Activated CD4-positive, alpha-beta T cell treated with anti-CD3 and anti-CD28 coated beads, Interleukin-2, amount 50 U/mL, for 24 hours (primary cell): ENCODE data around the gene SUMO2.
"Not testable (repeated sequence)": the region's sequence is repeated elsewhere in the genome, so short reads cannot be mapped to it uniquely, and the experiment has no call there.

Source experiments
- DNase-seq, 2 donors: peaks; one replicate each; pipeline ENCODE4 v3.0.0-alpha.2; 2020; ENCODE audit warnings: low read depth in 1 of 2, low spot score in 1 of 2

SUMO2 gene

DNA sequence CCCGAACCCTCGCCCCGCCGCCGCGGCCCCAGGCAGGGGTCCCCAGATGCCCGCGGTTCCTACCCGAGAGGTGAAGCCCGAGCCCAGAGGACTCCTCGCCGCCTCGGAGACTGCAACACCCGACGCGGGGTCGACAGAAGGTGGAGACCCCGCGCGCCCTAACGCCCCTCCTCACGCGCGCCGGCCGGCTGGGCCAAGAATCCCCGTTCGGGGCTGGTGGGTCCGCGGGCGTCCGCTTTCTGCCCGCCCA lies 515 bp downstream of the SUMO2 start:
- peak in 1 of 2 donors; percentile 22 for DNase-seq

DNA sequence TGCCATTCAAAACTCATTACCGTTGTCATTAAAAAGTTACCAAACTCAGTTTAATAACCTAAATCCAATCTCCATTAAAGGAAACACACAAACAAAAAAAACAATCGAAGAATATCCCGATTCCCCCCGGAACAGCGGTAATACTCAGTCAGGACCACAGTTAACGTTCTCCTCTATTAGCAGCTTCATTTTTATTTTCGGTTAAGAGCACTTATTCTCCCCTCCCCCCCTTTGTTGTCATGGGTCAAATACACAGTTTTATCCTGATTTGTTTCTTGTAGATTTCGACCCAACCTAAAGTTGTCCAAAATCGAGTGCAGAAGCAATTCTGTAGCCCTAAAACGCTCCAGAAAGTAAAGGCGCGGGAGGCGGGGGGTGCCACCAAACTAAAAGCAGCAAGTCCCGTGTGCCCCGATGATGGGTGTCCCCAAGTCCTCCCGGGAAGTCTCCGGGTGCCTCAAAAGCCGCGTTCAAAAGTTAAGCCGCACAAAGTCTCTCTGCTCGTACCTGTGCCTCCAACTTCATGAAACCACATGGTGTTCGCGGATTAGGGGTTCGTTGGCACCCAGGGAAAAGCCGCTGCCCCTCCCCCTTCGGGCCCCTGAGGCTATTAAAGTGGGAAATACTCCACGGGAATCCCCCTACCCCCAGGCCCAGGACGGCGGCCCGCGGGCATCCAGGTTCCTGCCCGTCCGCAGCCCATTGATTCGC lies 996 bp downstream of the SUMO2 start:
- DNase-seq = peak in 1 of 2 donors; percentile 25

DNA sequence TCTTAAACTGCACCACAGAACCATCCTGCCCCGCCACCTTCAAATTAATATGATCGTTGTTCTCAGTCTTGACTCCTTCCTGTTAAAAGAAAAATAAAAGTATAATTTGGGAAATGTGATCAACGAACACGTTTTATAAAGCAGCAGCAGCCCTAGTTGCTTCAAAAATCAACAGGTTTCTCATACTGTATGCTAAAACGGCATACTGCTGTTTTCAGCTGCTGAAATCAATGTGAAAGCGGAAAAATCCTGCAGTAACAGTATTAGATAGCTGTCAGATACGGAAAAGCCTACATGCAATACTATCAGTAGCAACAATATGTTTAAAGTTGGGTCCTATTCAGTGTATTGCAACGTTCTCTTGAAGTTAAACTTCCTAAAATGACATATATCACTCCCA lies 1.6 kb downstream of the SUMO2 start:
- no peak for DNase-seq

DNA sequence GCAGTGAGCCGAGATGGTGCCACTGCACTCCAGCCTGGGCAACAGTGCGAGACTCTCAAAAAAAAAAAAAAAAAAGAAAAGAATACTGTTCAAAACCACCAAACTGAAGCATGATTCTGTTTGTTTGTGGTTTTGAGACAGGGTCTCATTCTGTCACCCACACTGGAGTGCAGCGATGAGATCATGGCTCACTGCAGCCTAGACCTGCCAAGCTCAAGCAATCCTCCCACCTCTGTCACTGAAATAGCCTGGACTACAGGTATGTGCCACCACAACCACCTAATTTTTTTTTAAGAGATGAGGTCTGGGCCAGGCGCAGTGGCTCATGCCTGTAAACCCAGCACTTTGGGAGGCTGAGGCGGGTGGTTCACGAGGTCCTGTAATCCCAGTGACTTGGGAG lies 4.3 kb downstream of the SUMO2 start:
- no peak for DNase-seq

DNA sequence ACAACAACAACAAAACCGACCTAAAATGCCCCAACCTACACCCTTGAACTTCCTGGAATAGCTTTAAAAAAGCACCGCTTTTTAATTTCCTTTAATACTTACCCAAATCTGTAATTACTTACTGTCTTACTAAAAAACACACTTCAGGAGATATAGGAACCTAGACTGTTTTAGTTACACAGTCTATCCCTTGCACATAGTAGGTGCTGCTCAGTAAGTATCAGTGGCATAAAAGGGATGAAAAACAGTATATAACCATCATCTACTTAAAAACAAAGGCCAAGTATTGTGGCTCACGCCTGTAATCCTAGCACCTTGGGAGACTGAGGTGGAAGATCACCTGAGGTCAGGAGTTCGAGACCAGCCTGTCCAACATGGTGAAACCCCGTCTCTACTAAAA lies 6.1 kb downstream of the SUMO2 start:
- no peak for DNase-seq

DNA sequence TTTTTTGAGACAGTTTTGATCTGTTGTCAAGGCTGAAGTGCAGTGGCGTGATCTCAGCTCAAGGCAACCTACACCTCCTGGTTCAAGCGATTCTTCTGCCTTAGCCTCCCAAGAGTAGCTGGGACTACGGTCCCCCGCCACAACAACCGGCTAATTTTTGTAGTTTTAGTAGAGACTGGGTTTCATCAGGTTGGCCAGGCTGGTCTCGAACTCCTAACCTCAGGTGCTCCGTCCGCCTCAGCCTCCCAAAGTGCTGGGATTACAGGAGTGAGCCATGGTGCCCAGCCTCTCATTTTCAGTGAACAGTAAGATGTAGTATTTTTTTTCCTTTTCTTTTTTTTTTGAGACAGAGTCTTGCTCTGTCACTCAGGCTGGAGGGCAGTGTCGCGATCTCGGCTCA lies 7.8 kb downstream of the SUMO2 start:
- DNase-seq = no peak

DNA sequence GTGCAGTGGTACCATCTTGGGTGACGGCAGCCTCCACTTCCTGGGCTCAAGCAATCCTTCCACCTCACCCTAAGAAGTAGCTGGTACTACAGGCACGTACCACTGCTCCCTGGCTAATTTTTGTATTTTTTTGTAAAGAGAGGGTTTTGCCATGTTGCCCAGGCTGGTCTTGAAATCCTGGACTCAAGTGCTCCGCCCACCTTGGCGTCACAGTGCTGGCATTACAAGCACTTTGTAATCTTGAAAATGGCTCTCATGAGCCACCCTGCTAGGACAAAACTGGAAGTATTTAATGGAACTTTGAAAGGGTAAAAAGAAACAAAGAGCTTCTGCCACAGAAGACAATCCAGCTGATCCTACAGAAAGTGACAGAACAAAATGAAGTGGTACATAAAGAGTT lies 9.2 kb downstream of the SUMO2 start:
- DNase-seq = no peak

DNA sequence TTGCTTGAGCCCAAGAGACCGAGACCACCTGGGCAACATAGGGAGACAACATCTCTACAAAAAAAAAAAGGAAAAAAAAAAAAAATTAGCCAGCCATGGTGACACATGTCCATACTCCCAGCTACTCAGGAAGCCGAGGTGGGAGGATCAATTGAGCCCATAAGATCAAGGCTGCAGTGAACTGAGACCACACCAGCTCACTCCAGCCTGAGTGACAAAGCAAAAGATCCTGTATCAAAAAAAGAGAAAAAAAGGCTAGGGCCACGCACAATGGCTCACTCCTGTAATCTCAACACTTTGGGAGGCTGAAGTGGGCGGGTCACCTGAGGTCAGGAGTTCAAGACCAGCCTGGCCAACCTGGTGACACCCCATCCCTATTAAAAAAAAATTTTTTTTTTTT lies 13.8 kb downstream of the SUMO2 start:
- no peak for DNase-seq

DNA sequence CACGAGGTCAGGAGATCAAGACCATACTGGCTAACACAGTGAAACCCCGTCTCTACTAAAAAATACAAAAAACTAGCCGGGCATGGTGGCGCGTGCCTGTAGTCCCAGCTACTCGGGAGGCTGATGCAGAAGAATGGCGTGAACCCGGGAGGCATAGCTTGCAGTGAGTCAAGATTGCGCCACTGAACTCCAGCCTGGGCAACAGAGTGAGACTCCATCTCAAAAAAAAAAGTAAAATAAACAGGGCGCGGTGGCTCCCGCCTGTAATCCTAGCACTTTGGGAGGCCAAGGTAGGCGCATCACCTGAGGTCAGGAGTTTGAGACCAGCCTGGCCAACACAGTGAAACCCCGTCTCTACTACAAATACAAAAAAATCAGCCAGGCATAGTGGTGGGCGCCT lies 18.2 kb downstream of the SUMO2 start:
- DNase-seq = not testable (repeated sequence)

DNA sequence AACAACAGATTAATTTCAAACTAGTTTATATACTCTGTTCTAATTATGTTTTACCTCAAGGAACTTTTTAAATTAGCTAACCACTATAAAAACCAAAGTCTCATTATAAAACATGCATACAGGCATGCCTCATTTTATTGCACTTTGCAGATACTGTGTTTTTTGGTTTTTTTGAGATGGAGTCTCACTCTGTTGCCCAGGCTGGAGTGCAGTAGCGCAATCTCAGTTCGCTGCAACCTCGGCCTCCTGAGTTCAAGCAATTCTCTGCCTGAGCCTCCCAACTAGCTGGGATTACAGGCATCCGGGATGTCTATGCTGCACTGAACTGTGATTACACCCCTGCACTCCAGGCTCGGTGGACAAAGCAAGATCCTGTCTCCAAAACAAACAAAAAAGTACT lies 19.7 kb downstream of the SUMO2 start:
- DNase-seq = no peak

DNA sequence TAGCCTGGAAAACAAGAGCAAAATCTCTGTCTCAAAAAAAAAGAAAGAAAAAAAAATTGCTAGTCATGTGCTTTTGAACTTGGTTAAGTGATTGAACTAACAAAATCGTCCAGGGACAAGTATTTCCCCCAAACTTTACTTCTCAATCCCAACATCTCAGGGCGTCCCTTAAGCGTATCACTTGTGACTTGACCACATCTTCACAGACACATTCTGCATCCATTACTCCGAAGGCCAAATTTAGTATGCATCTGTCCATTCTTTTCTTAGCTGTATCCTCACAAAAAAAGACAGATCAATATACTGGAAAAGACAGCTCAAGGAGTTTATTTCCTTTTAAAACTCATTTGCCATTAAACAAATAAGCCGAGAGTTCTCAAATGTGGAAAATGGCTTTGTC lies 22.5 kb downstream of the SUMO2 start:
- no peak for DNase-seq

DNA sequence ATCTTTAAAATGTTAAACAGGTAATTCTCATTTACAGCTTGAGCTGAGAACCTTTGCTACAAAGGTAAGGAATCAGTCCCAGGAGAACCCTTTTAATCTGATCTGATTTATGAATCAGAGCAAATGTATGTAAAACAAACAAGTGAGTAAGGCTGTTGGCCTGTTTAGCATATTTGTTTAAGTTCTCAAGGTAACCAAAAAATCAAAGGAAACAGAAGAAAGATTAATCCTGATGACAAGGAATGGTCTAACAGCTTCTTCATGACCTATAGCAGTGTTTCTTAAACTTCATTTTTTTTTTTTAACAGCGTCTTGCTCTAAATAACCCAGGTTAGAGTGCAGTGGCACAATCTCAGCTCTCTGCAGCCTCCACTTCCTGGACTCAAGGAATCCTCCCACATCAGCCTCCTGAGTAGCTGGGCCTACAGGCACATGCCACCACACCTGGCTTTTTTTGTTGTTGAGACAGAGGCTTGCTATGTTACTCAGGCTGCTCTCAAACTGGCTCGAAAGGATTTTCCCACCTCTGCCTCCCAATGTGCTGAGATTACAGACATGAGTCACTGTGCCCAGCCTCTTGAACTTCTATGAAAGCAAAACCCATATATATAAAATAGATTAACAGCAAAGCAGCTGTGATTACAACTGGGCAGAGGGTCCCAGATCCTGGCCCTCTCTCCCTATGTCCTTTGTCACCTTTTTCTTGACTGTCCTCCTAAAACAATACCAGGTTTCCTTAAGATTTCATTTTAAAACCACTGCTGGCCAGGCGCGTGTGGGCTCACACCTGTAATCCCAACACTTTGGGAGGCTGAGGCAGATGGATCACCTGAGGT lies 23.3 kb downstream of the SUMO2 start:
- DNase-seq = no peak

DNA sequence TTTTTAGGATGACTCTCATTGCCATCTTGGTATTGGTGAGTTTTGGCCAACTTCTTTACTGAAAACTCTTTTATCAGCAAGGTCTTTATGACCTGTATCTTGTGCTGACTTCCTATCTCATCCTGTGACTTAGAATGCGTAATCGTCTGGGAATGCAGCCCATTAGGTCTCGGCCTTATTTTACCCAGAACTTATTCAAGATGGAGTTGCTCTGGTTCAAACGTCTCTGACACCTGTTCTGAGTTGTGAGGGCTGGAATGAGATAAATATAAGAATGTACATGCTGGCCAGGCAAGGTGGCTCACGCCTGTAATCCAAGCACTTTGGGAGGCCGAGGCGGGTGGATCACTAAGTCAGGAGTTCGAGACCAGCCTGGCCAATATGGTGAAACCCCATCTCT lies 24.3 kb downstream of the SUMO2 start:
- not testable (repeated sequence) for DNase-seq

DNA sequence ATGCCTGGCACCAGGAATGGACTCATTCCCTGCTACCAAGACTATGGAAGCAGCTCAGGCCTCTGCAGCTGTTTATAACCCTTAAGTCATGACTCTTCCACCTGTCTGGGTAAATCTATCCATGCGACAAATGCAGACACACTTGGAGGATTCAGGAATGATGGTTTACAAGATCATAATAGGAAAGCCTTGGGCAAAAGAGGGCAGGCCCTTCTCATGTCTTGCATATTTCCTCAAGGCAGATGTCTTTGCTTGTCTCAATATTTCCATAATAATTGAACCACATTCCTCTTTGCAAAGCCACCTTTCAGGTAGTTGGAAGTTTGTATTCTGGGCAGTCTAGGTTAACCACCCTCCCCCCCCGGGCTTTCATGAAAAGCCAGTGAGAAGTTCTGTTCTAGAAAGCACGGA lies 27.6 kb downstream of the SUMO2 start:
- DNase-seq = no peak

DNA sequence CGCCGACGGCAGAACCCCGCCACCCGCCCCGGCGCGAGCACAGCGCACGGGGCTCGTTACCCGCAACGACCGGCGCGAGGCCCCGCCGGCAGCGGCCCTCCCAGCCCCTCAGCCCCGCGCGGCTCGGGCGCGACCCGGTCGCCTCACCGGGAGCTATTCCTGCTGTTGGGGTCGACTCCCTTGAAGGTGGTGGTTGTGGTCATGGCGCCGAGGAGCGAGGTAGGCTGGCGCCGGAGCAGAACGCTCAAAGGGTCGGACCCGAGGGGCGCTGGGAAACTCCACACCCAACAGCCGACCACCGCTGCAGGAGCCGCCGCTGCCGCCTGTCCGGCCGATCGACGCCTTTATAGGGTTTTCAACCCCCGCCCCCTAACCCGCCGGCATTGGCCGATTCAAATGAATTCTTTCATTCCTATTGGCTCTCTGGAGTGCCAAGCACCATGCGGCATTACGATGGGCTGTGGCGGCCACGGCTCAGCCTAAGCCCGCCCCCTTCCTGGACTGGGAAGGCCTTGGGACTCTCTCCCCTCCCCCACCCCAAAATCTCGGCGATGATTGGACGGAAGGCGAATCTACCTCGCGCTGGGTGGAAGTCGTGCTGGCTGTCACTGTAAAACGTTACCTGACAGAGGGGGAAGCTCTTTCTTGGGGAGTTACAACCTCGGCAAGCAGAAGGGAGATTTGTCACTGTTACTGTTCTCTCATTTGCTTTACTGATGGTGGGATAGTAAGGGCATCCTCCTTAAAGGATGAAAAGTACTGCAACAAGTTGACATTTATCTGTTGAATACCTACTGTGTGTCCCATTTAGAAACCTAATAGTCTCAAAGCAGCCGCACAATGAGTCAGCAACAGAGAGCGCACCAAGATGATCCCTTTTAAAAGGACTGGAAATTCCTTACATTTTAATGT lies 28.3 kb downstream of the SUMO2 start, which contains the start of gene JPT1:
Gene JPT1, minus strand, starts transcription at position 318 of the 912 bp plus-strand sequence. Its CDS starts 115 bp downstream, at position 203.
- DNase-seq = peak; percentile 87 to 99

DNA sequence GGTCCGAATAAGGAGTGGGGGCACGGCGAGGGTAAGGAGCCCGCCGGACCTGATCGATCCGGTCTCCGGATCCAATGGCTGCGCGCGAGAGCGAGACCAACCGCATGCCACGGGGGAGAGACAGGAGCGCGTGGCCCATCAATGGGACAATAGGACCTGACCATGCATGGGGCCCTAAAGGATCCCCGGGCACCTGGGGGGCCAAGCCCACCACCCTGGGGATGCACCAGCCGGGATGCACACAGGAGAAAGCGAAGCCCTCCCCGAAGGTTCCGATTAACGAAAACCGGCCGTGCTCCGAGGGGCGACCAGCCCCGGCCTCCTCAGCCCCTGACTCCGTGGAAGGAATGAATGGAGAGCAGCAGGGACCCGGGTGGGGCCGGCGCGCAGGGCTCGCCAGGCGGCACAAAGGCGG lies 29.0 kb downstream of the SUMO2 start:
- DNase-seq = no peak

DNA sequence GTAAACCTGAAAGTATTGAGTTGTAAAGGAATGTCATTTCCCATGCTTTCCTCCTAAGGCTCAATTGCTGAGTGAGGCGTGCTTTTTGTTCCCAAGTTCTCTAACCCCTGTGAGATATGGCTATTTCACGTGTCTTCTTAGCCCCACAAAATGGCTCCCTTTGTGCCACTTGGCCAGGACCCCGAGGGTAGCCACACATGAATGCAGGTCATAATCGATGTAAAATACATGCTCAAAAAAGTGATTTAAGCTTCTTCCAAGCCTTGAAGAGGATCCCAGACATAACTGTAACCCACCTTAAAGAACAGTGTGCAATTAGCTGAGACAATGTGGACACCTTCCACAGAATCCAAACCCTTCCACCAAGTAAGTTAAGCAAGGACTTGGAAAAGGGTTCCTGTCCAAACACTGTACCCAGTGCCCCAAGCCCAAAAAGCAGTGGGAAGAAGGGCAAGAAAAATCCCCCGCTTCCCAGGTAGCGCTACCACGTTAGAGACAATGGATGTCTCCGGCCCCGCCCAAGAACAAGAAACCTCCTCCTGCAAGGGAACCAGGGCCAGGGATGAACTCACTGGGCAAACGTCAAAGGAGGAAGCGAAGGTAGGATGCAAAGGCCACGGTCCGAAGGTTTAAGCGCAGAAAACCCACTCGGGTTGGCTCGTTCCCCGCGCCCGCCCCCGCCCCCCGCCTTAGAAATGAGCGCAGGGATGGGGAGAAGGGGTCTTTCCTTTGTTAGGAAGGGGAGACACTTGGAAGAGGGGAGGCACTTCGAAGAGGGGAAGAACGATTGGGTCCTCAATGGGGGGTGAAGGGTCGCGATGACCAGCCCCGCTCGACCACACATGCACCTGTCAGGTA lies 29.6 kb downstream of the SUMO2 start:
- no peak for DNase-seq

DNA sequence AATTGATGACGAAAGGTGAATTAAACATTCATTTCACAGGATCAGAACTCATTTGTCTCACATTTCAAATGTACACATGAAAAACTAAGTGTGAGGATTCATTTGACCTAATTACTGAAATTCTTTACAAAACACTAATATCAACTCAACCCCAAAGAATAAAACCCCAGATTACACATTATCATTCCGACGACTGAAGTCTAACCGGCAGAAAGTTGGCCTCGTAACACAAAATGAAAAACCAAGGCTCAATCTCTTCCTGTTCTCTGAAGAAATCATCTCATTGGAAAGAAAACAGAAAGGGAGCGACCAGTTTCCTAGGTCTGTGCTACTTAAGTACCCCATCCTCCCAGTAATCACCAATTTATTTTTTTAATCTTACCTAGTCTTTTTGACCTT lies 30.2 kb downstream of the SUMO2 start:
- DNase-seq = no peak

DNA sequence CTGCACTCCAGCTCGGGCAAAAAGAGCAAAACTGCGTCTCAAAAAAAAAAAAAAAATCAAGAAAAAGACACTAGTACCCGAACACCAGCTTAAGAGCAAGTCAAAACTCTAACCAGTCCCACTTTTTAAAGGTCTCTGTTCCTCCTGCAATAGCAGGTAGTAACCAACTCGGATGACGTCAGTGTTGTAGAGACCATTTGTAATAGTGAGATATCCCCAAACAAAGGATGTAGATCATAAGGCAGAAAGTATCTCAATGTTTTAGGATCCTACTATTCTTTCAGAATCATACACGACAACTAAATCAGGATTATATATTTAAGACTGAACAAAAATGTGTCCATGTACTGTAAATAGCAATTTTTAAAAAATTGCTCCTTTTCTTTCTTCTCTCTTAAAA lies 30.8 kb downstream of the SUMO2 start:
- no peak for DNase-seq

DNA sequence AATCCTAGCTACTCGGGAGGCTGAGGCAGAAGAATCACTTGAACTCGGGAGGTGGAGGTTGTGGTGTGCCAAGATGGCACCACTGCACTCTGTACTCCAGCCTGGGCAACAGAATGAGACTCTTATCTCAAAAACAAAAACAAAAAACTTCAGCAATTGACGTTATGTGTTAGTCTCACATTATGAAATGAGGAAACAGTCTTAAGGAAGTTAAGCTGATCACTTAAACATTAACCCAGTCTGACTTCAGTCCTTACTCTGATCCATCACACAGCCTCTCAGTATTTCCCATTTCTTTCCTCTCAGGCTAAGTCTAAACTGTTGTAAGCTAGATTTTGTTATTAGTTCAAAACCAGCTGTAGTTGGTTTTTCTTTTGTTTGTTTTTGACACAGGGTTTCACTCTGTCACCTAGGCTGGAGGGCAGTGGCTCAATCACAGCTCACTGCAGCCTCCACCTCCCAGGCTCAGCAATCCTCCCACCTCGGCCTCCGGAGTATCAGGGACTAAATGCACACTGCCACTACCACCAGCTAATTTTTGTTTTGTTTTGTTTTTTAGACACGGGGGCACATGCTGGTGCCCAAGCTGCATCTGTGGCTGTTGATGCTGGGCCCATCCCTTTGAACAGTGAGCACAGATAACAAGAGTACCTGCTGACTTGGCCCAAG lies 34.7 kb downstream of the SUMO2 start:
- DNase-seq = no peak
